Measurements from ENCODE around the gene CRYGD. TPM values are rescaled to one million over a fixed set of nuclear protein-coding genes. Genes with fewer than 3 reads are reported as not detected.

Gene CRYGD
- total and polyA plus RNA-seq, 10 donors, result not detected

- Histone ChIP-seq H3K4me3 (no peak overlapping the region), H3K9me3 (peaks cover 0 to 4% (median 0%) of the 10 kb centered on the region in 8 donors), H3K27me3 (replicated peaks in 1 of 7) (no peaks in the 10 kb centered on the region), H3K36me3 (no peaks in the 10 kb centered on the region), H3K27ac (no peak overlapping the region), H3K4me1 (no peaks in the 10 kb centered on the region)
- no peak for DNase-seq
- intact Hi-C loops (cut with DNase I; ENCODE audit: low total_unique reads), result no loop called here
- TF ChIP-seq POLR2AphosphoS5 (IDR thresholded peaks at IDR 0.05) (no peak), POLR2A (IDR thresholded peaks at IDR 0.05) (no peak)
These were observed 31.2 kb downstream of the CRYGD start for GRCh38 chr2:208093128-208093527.

GRCh38 chr2:208092093-208092832 is 32.1 kb downstream of the CRYGD start:
- H3K36me3 ChIP-seq, result no peaks in the 10 kb centered on the region
- WGBS, 5 donors, result 89 to 100% (median 100%) methylated on average over 1 of the region's 1 CpG
- no peaks in the 10 kb centered on the region for H3K4me1 ChIP-seq
- intact Hi-C loops (cut with DNase I; ENCODE audit: low total_unique reads), result no loop called here
- H3K27me3 ChIP-seq (replicated peaks in 1 of 7), result no peaks in the 10 kb centered on the region
- no peak for DNase-seq
- H3K4me3 ChIP-seq, result no peak overlapping the region
- TF ChIP-seq CTCF (IDR thresholded peaks at IDR 0.05 in 8 of 11, conservative IDR thresholded peaks at IDR 0.05 in 3 of 11), result no peak
- no peak for TF ChIP-seq POLR2A (IDR thresholded peaks at IDR 0.05)
- no peak for TF ChIP-seq POLR2AphosphoS5 (IDR thresholded peaks at IDR 0.05)
- peaks cover 0 to 4% (median 0%) of the 10 kb centered on the region in 8 donors for H3K9me3 ChIP-seq
- no peak overlapping the region for H3K27ac ChIP-seq

- Histone ChIP-seq H3K9me3 (peaks cover 0 to 4% (median 0%) of the 10 kb centered on the region in 8 donors), H3K4me3 (no peak overlapping the region), H3K36me3 (no peaks in the 10 kb centered on the region), H3K27me3 (replicated peaks in 1 of 7) (no peaks in the 10 kb centered on the region), H3K27ac (no peak overlapping the region), H3K4me1 (no peaks in the 10 kb centered on the region)
- intact Hi-C loops (cut with DNase I; ENCODE audit: low total_unique reads), result no loop called here
- TF ChIP-seq POLR2AphosphoS5 (IDR thresholded peaks at IDR 0.05) (no peak), CTCF (IDR thresholded peaks at IDR 0.05 in 8 of 11, conservative IDR thresholded peaks at IDR 0.05 in 3 of 11) (no peak), POLR2A (IDR thresholded peaks at IDR 0.05) (no peak)
- no peak for DNase-seq
These were observed 33.9 kb downstream of the CRYGD start for GRCh38 chr2:208090420-208090819.

- intact Hi-C loops (cut with DNase I; ENCODE audit: low total_unique reads), result no loop called here
- Histone ChIP-seq H3K4me1 (no peaks in the 10 kb centered on the region), H3K36me3 (no peaks in the 10 kb centered on the region), H3K27ac (no peak overlapping the region), H3K4me3 (no peak overlapping the region), H3K27me3 (replicated peaks in 1 of 7) (no peaks in the 10 kb centered on the region), H3K9me3 (peaks cover 0 to 4% (median 0%) of the 10 kb centered on the region in 8 donors)
- TF ChIP-seq POLR2A (IDR thresholded peaks at IDR 0.05) (no peak), CTCF (IDR thresholded peaks at IDR 0.05 in 8 of 11, conservative IDR thresholded peaks at IDR 0.05 in 3 of 11) (no peak), POLR2AphosphoS5 (IDR thresholded peaks at IDR 0.05) (no peak)
- WGBS, 5 donors, result 9 to 31% (median 22%) methylated on average over 1 of the region's 1 CpG
- DNase-seq, result no peak
These were observed 38.3 kb downstream of the CRYGD start for GRCh38 chr2:208086029-208086428.

Measured in spleen (tissue), 11 donors.